ENCODE measurements around the gene KIFC3.
A peak's percentile ranks its signal among the peaks of the same experiment; 100 is the strongest.
"Not testable (repeated sequence)": the region's sequence is repeated elsewhere in the genome, so short reads cannot be mapped to it uniquely, and the experiment has no call there.

KIFC3 gene

GRCh38 chr16:57801809-57802340, 416 bp downstream of the KIFC3 start:
- DNase-seq = no peak

GRCh38 chr16:57801098-57801808, 1.0 kb downstream of the KIFC3 start:
- DNase-seq = no peak

- DNase-seq = no peak
These were observed 1.8 kb downstream of the KIFC3 start for GRCh38 chr16:57800200-57801097.

GRCh38 chr16:57799600-57800199, 2.6 kb downstream of the KIFC3 start:
- DNase-seq = no peak

GRCh38 chr16:57798953-57799599, 3.2 kb downstream of the KIFC3 start:
- DNase-seq = no peak

GRCh38 chr16:57798267-57798810, 4.0 kb downstream of the KIFC3 start:
- no peak for DNase-seq

GRCh38 chr16:57797526-57798266, 4.6 kb downstream of the KIFC3 start:
- DNase-seq = no peak

GRCh38 chr16:57797216-57797525, 5.1 kb downstream of the KIFC3 start:
- no peak for DNase-seq

GRCh38 chr16:57796014-57796413, 6.3 kb downstream of the KIFC3 start:
- DNase-seq = not testable (repeated sequence)

GRCh38 chr16:57795431-57795878, 6.8 kb downstream of the KIFC3 start:
- DNase-seq = peak in 1 of 2 donors; percentile 37

GRCh38 chr16:57794849-57795430, 7.4 kb downstream of the KIFC3 start:
- no peak for DNase-seq

GRCh38 chr16:57791893-57792461, 10.3 kb downstream of the KIFC3 start:
- no peak for DNase-seq

GRCh38 chr16:57791195-57791892, 10.9 kb downstream of the KIFC3 start:
- no peak for DNase-seq

GRCh38 chr16:57788951-57789350, 13.3 kb downstream of the KIFC3 start:
- no peak for DNase-seq

- DNase-seq = no peak
These were observed 13.9 kb downstream of the KIFC3 start for GRCh38 chr16:57788252-57788841.

- DNase-seq = no peak
These were observed 14.8 kb downstream of the KIFC3 start for GRCh38 chr16:57787519-57787905.

- DNase-seq = no peak
These were observed 15.4 kb downstream of the KIFC3 start for GRCh38 chr16:57786632-57787518.

GRCh38 chr16:57785924-57786323, 16.4 kb downstream of the KIFC3 start:
- no peak for DNase-seq

- no peak for DNase-seq
These were observed 16.9 kb downstream of the KIFC3 start for GRCh38 chr16:57785385-57785784.
